Transverse colon (tissue), 4 donors: Measurements from ENCODE around the gene CLDN14. TPM values are rescaled to one million over a fixed set of nuclear protein-coding genes. Genes with fewer than 3 reads are reported as not detected.

Experiments
- DNase-seq: peaks from one replicate; pipeline ENCODE4 v3.0.0-alpha.2; 2019
- H3K27ac ChIP-seq, 4 donors: fragments of 200-600 bp; sonication (generic); 2 replicates each; pipeline ENCODE4 v1.5.1; 2016 to 2018; ENCODE audit warnings: inconsistent platforms in 4 of 4
- H3K27me3 ChIP-seq: fragments of 200-600 bp; sonication (generic); 2 replicates; pipeline ENCODE4 v1.5.1; 2017; ENCODE audit warnings: inconsistent platforms
- H3K36me3 ChIP-seq, 4 donors: fragments of 200-600 bp; sonication (generic); 2 replicates each; pipeline ENCODE4 v1.5.1; 2017 to 2019; ENCODE audit warnings: inconsistent platforms in 4 of 4
- H3K4me1 ChIP-seq, 4 donors: fragments of 200-600 bp; sonication (generic); 2 replicates each; pipeline ENCODE4 v1.5.1; 2017 to 2020; ENCODE audit warnings: inconsistent platforms in 4 of 4
- H3K4me3 ChIP-seq, 4 donors: fragments of 200-600 bp; sonication (generic); 1 replicate in 1 of 4; 2 replicates in 3 of 4; pipeline versions ENCODE4 v1.5.1 to v1.6.1; 2017 to 2019; ENCODE audit warnings: inconsistent platforms in 4 of 4
- H3K9me3 ChIP-seq, 2 donors: fragments of 200-600 bp; sonication (generic); 2 replicates each; pipeline ENCODE4 v1.5.1; 2017 to 2019; ENCODE audit warnings: inconsistent platforms in 2 of 2
- EP300 ChIP-seq: sonication (generic); formaldehyde crosslinking; IDR thresholded peaks from one replicate; pipeline ENCODE4 v1.6.1; 2017; ENCODE audit warnings: antibody characterized with exemption, low read depth
- POLR2A ChIP-seq: fragments of 450-650 bp; IDR thresholded peaks from one replicate; pipeline ENCODE4 v1.6.1; 2016; ENCODE audit warnings: antibody characterized with exemption, mild to moderate bottlenecking, moderate library complexity
- POLR2AphosphoS5 ChIP-seq, 3 donors: sonication (generic); formaldehyde crosslinking; IDR thresholded peaks; one replicate each; pipeline ENCODE4 v1.6.1; 2016; ENCODE audit warnings: antibody characterized with exemption in 3 of 3
- WGBS, 2 donors: methylation state at CpG; one replicate each; pipeline ENCODE4 v1.1.5; 2018; ENCODE audit warnings: low coverage in 1 of 2; 5-methylcytosine and 5-hydroxymethylcytosine counted together
- in situ Hi-C, 4 donors: fragments of 200-750 bp; cut with MboI; loops; one replicate each; pipeline versions ENCODE4 v1.15.0 to v1.15.1; 2017; ENCODE audit warnings: low sequenced_read_pairs in 3 of 4, low pct_ligation_motif_present in 1 of 4, low pct_unique_long_range_greater_than_20kb in 1 of 4
- intact Hi-C: fragments of 100-400 bp; cut with DNase I; formaldehyde crosslinking; loops from one replicate; pipeline ENCODE4 v1.15.1; 2023; ENCODE audit warnings: low total_unique reads
- total RNA-seq, 4 donors: library from RNA; depleted of rRNA; stranded (reverse); fragments of >200 nt; gene quantifications; one replicate each; pipeline ENCODE4 v1.1.0, GENCODE V29; 2016
- TF ChIP-seq, protein P1 (sequence below), 5 experiments: fragments of 200-600 bp in 3 of 5; fragments of 450-650 bp in 2 of 5; sonication (generic) in 3 of 5; IDR thresholded peaks; 1 replicate in 2 of 5; 2 replicates in 3 of 5; pipeline ENCODE4 v1.5.1; 2016 to 2017; ENCODE audit warnings: antibody characterized with exemption in 5 of 5, inconsistent platforms in 3 of 5, mild to moderate bottlenecking in 2 of 5, moderate library complexity in 1 of 5

CLDN14 gene
- total RNA-seq, 4 donors from 2014 or later: not detected

DNA sequence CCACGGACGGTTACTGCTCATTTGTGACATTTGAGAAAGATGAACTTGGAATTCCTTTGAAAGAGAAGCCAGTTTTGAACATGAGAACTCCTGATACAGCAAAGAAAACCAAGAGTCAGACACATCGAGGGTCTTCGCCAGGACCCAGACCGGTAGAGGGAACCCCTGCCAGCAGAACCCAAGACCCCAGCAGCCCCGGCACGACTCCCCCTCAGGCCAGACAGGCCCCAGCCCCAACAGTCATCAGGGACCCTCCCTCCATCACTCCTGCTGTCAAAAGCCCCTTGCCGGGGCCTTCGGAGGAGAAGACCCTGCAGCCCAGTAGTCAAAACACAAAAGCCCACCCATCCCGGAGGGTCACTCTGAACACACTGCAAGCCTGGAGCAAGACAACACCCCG, 67.0 kb downstream of the CLDN14 start:
- in situ Hi-C loops: loop anchor here in 1 of 4 donors (25.0 kb wide), 1 partner anchor 174 kb away; no protein-coding TSS in a partner anchor

GRCh38 chr21:36411301-36411700, 68.6 kb downstream of the CLDN14 start:
- in situ Hi-C loops: loop anchor here in 1 of 4 donors (25.0 kb wide), 1 partner anchor 176 kb away; no protein-coding TSS in a partner anchor
- 96% methylated on average over 10 of the region's 10 CpGs; no CpG with 5 or more reads in 1 of the 2 donors for WGBS, 2 donors
- Histone ChIP-seq H3K27ac (no peak overlapping the region), H3K27me3 (no peaks in the 10 kb centered on the region), H3K4me1 (no peaks in the 10 kb centered on the region), H3K9me3 (no peaks in the 10 kb centered on the region), H3K4me3 (no peak overlapping the region), H3K36me3 (no peaks in the 10 kb centered on the region)
- intact Hi-C loops: no loop called here
- DNase-seq: no peak
- TF ChIP-seq, protein P1, sequence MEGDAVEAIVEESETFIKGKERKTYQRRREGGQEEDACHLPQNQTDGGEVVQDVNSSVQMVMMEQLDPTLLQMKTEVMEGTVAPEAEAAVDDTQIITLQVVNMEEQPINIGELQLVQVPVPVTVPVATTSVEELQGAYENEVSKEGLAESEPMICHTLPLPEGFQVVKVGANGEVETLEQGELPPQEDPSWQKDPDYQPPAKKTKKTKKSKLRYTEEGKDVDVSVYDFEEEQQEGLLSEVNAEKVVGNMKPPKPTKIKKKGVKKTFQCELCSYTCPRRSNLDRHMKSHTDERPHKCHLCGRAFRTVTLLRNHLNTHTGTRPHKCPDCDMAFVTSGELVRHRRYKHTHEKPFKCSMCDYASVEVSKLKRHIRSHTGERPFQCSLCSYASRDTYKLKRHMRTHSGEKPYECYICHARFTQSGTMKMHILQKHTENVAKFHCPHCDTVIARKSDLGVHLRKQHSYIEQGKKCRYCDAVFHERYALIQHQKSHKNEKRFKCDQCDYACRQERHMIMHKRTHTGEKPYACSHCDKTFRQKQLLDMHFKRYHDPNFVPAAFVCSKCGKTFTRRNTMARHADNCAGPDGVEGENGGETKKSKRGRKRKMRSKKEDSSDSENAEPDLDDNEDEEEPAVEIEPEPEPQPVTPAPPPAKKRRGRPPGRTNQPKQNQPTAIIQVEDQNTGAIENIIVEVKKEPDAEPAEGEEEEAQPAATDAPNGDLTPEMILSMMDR (IDR thresholded peaks at IDR 0.05): no peak
- no peak for TF ChIP-seq POLR2AphosphoS5 (IDR thresholded peaks at IDR 0.05)
- no peak for TF ChIP-seq EP300
- no peak for TF ChIP-seq POLR2A

More for the DNA sequence above, 67.0 kb downstream of the CLDN14 start:
- Histone ChIP-seq H3K9me3 (no peaks in the 10 kb centered on the region), H3K36me3 (no peaks in the 10 kb centered on the region), H3K4me3 (no peak overlapping the region), H3K4me1 (no peaks in the 10 kb centered on the region), H3K27me3 (no peaks in the 10 kb centered on the region), H3K27ac (no peak overlapping the region)
- WGBS, 2 donors: 91 to 97% methylated on average over 7 to 10 of the region's 11 CpGs
- no peak for DNase-seq
- TF ChIP-seq POLR2AphosphoS5 (IDR thresholded peaks at IDR 0.05): no peak
- TF ChIP-seq EP300: no peak
- no peak for TF ChIP-seq POLR2A
- TF ChIP-seq, protein P1 (IDR thresholded peaks at IDR 0.05): no peak
- intact Hi-C loops: no loop called here

Other genes starting within 250 kb of the CLDN14 start
- 100 to 1,000 TPM in 1 of 4 donors, 10 to 100 TPM in 3; 33.7 to 127 (median 56.8) TPM for gene MORC3, start 159.9 kb downstream of the CLDN14 start, total RNA-seq
- 1 to 10 TPM in 1 of 4 donors, under 1 TPM in 3; 0.37 to 2.0 (median 0.73) TPM for gene CHAF1B, start 94.7 kb downstream of the CLDN14 start, total RNA-seq
- under 1 TPM in 1 of 4 donors, not detected in 3; 0.32 TPM for gene SIM2, start 219.0 kb upstream of the CLDN14 start, total RNA-seq